PC-3 (cell line): ENCODE data around the gene BLOC1S1.

ENCODE experiments used
- CTCF ChIP-seq: fragments of 300-600 bp; sonication (generic); conservative IDR thresholded peaks from 2 replicates; pipeline ENCODE4 v1.5.1; 2017; ENCODE audit warnings: antibody characterized with exemption, low read depth, mild to moderate bottlenecking, low read length
- EZH2 ChIP-seq: fragments of 300-600 bp; sonication (generic); IDR thresholded peaks from one replicate; pipeline ENCODE4 v1.6.1; 2017; ENCODE audit warnings: antibody characterized with exemption, mild to moderate bottlenecking, low read length; ENCODE audit not compliant: unreplicated experiment

- TF ChIP-seq CTCF (no peak), EZH2 (no peak)
Observed at GRCh38 chr12:55687746-55688145, 28.1 kb upstream of the BLOC1S1 start.
